ENCODE results near the gene ABCA3.

DNA sequence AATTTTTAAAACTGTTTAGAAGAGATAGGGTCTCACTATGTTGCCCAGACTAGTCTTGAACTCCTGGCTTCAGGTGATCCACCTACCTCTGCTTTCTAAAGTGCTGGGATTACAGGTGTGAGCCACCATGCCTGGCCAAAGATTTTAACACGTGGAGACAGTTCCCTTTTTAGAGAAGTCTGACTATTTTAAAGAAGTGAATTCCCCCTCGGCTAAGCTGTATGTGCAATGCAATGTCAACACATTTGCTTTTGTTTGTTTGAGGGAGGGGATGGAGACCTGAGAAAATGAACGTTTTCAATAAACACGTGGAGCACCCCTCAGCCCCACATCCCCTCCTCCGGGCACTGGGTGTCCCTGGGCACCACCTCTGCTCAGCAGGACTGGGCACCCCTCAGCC lies 58.3 kb downstream of the ABCA3 start:
- TF ChIP-seq EP300 (IDR thresholded peaks at IDR 0.05; ENCODE audit: borderline replicate concordance), result no peak
- no peak for TF ChIP-seq TEAD4 (IDR thresholded peaks at IDR 0.05)
- TF ChIP-seq CEBPB (IDR thresholded peaks at IDR 0.05), result no peak
- no peak for TF ChIP-seq YY1 (IDR thresholded peaks at IDR 0.05; ENCODE audit: low read depth)
- TF ChIP-seq, protein P1, sequence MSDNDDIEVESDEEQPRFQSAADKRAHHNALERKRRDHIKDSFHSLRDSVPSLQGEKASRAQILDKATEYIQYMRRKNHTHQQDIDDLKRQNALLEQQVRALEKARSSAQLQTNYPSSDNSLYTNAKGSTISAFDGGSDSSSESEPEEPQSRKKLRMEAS (IDR thresholded peaks at IDR 0.05), result no peak

Measured in Ishikawa (cell line).